ENCODE results near the gene BRD4. TPM values are rescaled to one million over a fixed set of nuclear protein-coding genes. Genes with fewer than 3 reads are reported as not detected.

The BRD4 gene
- total RNA-seq, 1 experiment from 2014 or later = 189 TPM

DNA sequence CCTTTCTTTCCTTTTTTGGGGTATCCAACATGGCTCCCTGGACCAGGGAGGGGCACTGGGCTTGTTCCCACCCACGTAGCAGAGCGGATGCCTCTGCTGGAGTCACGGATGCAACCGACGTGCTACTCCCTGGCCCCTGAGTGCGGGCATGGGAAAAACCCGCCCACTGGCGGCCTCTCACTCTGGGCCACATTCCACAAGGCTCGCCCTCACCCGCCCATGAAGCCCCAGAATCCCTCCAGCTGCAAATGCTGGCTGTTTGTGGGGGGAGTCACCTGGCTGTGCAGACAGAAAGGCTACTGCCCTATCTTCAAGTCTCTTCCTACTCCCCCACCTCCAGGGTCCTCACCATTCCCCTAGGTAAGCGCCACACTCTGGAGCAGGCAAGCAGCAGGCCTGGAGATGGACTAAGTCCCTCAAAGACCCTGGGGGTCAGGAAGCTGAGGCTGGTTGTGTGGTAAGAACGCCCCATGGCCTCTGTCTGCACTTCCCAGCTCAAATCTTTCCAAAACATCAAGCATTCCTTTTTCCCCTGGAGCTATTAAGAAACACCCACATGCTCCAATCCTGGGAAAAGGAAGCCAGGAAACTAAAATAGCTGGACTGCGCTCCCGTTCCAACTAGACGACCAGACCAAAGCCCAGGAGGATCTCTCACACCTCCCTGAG, 82.2 kb downstream of the BRD4 start:
- TF ChIP-seq, protein P1, sequence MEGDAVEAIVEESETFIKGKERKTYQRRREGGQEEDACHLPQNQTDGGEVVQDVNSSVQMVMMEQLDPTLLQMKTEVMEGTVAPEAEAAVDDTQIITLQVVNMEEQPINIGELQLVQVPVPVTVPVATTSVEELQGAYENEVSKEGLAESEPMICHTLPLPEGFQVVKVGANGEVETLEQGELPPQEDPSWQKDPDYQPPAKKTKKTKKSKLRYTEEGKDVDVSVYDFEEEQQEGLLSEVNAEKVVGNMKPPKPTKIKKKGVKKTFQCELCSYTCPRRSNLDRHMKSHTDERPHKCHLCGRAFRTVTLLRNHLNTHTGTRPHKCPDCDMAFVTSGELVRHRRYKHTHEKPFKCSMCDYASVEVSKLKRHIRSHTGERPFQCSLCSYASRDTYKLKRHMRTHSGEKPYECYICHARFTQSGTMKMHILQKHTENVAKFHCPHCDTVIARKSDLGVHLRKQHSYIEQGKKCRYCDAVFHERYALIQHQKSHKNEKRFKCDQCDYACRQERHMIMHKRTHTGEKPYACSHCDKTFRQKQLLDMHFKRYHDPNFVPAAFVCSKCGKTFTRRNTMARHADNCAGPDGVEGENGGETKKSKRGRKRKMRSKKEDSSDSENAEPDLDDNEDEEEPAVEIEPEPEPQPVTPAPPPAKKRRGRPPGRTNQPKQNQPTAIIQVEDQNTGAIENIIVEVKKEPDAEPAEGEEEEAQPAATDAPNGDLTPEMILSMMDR (IDR thresholded peaks at IDR 0.05; ENCODE audit: unreplicated experiment) = no peak
- H3K36me3 Mint-ChIP-seq (ENCODE audit: insufficient read depth, unreplicated experiment) = peaks cover 72% of the 10 kb centered on the region
- no peaks in the 10 kb centered on the region for H3K27me3 Mint-ChIP-seq (ENCODE audit: insufficient read depth, unreplicated experiment)
- H3K27ac Mint-ChIP-seq (ENCODE audit: low read depth, unreplicated experiment) = no peak overlapping the region
- BruUV-seq (replicated peaks) = no TSS peak
- ChIA-PET POLR2A (interaction anchor here (0.6 to 2.1 kb wide), 7 partner anchors 16 to 168 kb away, joined by 3 to 6 read pairs (median 3); partner anchors contain the start of gene AKAP8L), CTCF (interaction anchor here (0.6 to 4.5 kb wide), 14 partner anchors 11 to 474 kb away, joined by 3 to 25 read pairs (median 3); no protein-coding TSS in a partner anchor)
- H3K4me3 Mint-ChIP-seq (ENCODE audit: unreplicated experiment) = no peak overlapping the region
- intact Hi-C loops (cut with micrococcal nuclease) = loop anchor here (5.0 kb wide), 1 partner anchor 73 kb away; no protein-coding TSS in a partner anchor
- DNase-seq (ENCODE audit: unreplicated experiment) = peak; percentile 92
- H3K4me1 Mint-ChIP-seq (ENCODE audit: insufficient read depth, unreplicated experiment) = peaks cover 31% of the 10 kb centered on the region
- no peaks in the 10 kb centered on the region for H3K9me3 Mint-ChIP-seq (ENCODE audit: unreplicated experiment)

DNA sequence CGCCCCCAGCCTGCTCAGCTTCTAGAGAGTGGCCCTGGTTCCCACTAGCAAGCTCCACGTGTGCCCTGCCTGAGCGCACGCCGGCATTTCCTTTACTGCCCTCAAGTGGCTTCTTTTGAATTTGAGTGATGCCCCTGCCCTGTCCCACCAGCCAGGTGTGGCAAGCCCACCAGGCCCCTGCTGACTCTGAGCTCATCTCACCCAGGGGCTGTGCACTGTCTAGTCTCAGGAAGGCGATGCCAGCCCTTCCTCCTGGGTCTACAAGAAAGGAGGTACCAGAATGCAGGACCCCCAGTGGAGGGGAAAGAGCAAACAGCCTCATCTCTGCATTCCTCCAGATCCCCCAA, 82.8 kb downstream of the BRD4 start:
- TF ChIP-seq, protein P1 (IDR thresholded peaks at IDR 0.05; ENCODE audit: unreplicated experiment) = no peak
- intact Hi-C loops (cut with micrococcal nuclease) = no loop called here
- Mint-ChIP-seq H3K9me3 (ENCODE audit: unreplicated experiment) (no peaks in the 10 kb centered on the region), H3K27me3 (ENCODE audit: insufficient read depth, unreplicated experiment) (no peaks in the 10 kb centered on the region), H3K36me3 (ENCODE audit: insufficient read depth, unreplicated experiment) (peaks cover 72% of the 10 kb centered on the region), H3K4me1 (ENCODE audit: insufficient read depth, unreplicated experiment) (peaks cover 31% of the 10 kb centered on the region), H3K27ac (ENCODE audit: low read depth, unreplicated experiment) (no peak overlapping the region), H3K4me3 (ENCODE audit: unreplicated experiment) (no peak overlapping the region)
- ChIA-PET CTCF (interaction anchor here (0.6 to 4.5 kb wide), 10 partner anchors 11 to 473 kb away, joined by 3 to 25 read pairs (median 4); no protein-coding TSS in a partner anchor), POLR2A (interaction anchor here (0.7 to 2.1 kb wide), 5 partner anchors 16 to 169 kb away, joined by 3 to 6 read pairs (median 4); partner anchors contain the start of gene AKAP8L)
- BruUV-seq (replicated peaks) = no TSS peak
- no peak for DNase-seq (ENCODE audit: unreplicated experiment)

DNA sequence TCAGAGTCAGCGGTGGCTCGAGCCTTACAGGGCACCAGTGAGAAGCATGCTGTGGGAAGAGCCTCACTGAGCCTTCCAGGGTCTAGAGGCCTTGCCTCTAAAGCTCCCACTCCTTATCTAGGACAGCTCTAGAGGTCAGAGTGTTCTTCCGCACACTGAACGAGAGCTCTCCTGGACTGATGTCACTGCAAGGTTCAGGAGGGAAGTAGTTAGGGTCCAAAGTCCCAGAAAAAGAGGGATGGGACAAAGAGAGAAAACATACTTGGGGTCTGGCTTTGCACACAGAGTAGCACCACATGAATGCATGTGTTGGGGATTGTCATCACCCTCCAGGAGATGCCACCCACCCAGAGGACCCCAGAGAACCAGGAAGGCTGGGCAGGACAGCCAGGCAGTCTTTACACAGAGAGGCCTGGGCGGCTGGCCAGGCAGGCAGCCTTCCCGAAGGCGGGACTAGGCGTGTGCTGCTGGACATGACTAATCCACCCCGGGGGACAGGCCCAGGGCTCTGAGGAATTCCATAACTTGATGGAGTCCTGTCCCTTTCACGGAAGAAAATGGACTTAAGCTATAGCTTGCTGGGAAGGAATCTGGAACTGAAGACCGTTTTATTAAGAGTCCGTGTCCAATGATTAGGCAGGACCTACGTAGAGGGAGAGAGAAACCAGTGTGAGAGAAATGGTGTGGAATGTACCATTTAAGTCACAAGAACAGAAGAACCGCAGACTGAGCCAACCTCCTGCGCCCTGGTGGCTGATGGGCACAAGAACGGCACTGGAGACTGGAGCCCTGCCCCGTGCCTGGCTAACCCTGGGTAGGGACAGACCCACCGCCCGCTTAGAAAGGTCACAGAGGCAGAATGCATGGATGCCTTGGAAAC, 83.5 kb downstream of the BRD4 start:
- Mint-ChIP-seq H3K36me3 (ENCODE audit: insufficient read depth, unreplicated experiment) (peaks cover 72% of the 10 kb centered on the region), H3K9me3 (ENCODE audit: unreplicated experiment) (no peaks in the 10 kb centered on the region), H3K4me1 (ENCODE audit: insufficient read depth, unreplicated experiment) (peaks cover 31% of the 10 kb centered on the region), H3K27me3 (ENCODE audit: insufficient read depth, unreplicated experiment) (no peaks in the 10 kb centered on the region), H3K4me3 (ENCODE audit: unreplicated experiment) (peak overlapping the region; percentile 63), H3K27ac (ENCODE audit: low read depth, unreplicated experiment) (peak overlapping the region; percentile 82)
- intact Hi-C loops (cut with micrococcal nuclease) = no loop called here
- CTCF ChIA-PET = interaction anchor here (0.6 to 4.5 kb wide), 8 partner anchors 12 to 473 kb away, joined by 3 to 25 read pairs (median 4); no protein-coding TSS in a partner anchor
- peak; percentile 90 for DNase-seq (ENCODE audit: unreplicated experiment)
- BruUV-seq (replicated peaks) = no TSS peak
- TF ChIP-seq, protein P1 (IDR thresholded peaks at IDR 0.05; ENCODE audit: unreplicated experiment) = no peak
- POLR2A ChIA-PET = interaction anchor here (0.6 to 2.1 kb wide), 4 partner anchors 21 to 937 kb away, joined by 3 to 6 read pairs (median 4); partner anchors contain the start of gene AKAP8L

DNA sequence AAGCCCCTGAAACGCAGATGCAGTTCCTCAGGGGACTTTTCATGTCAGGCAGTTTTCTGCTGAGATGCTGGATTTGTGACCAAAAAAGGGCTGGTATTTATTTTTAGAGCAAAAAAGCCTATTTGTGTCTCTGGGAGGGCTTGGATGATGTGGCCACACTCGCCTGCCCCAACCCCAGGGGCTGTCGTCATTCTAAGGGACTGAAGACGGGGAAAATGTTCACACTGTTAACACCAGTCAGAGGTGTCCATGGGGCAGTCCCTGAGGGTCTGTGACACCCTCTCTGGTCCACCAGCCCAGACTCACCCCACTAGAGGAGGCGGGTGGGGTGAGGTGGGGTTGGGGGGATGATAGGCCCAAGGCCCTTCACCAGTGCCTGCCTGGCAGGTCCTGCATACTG, 84.2 kb downstream of the BRD4 start:
- TF ChIP-seq, protein P1 (IDR thresholded peaks at IDR 0.05; ENCODE audit: unreplicated experiment) = no peak
- BruUV-seq (replicated peaks) = no TSS peak
- CTCF ChIA-PET = interaction anchor here (0.7 to 4.5 kb wide), 3 partner anchors 13 to 65 kb away, joined by 3 to 25 read pairs (median 3); no protein-coding TSS in a partner anchor
- intact Hi-C loops (cut with micrococcal nuclease) = no loop called here
- peaks cover 31% of the 10 kb centered on the region for H3K4me1 Mint-ChIP-seq (ENCODE audit: insufficient read depth, unreplicated experiment)
- DNase-seq (ENCODE audit: unreplicated experiment) = no peak
- H3K27ac Mint-ChIP-seq (ENCODE audit: low read depth, unreplicated experiment) = no peak overlapping the region
- no peaks in the 10 kb centered on the region for H3K9me3 Mint-ChIP-seq (ENCODE audit: unreplicated experiment)
- no peaks in the 10 kb centered on the region for H3K27me3 Mint-ChIP-seq (ENCODE audit: insufficient read depth, unreplicated experiment)
- H3K4me3 Mint-ChIP-seq (ENCODE audit: unreplicated experiment) = no peak overlapping the region
- H3K36me3 Mint-ChIP-seq (ENCODE audit: insufficient read depth, unreplicated experiment) = peaks cover 72% of the 10 kb centered on the region
- POLR2A ChIA-PET = interaction anchor here (0.6 kb wide), 1 partner anchor 146 kb away, joined by 3 read pairs; no protein-coding TSS in a partner anchor
